Measurements from ENCODE around the gene WDR77.

DNA sequence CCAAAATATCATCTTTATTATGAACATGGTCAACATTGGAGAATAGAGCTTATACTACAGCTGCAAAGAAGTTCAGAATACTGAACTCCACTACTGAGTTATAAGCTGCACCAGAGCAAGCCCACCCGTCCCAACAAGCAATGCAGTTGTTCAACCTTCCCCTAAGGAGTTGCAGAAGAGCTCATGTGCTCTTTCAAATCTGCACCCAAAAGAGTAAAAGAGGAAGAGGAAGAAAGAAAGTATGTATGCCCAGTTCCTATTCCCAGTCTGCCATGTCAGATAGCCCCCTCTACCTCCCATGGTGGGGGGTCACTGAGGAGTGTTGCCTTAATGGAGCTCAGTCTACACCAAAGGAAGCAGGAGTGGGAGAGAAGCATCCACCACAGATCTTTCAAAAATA is 31.6 kb upstream of the WDR77 start:
- TF ChIP-seq, protein P1, sequence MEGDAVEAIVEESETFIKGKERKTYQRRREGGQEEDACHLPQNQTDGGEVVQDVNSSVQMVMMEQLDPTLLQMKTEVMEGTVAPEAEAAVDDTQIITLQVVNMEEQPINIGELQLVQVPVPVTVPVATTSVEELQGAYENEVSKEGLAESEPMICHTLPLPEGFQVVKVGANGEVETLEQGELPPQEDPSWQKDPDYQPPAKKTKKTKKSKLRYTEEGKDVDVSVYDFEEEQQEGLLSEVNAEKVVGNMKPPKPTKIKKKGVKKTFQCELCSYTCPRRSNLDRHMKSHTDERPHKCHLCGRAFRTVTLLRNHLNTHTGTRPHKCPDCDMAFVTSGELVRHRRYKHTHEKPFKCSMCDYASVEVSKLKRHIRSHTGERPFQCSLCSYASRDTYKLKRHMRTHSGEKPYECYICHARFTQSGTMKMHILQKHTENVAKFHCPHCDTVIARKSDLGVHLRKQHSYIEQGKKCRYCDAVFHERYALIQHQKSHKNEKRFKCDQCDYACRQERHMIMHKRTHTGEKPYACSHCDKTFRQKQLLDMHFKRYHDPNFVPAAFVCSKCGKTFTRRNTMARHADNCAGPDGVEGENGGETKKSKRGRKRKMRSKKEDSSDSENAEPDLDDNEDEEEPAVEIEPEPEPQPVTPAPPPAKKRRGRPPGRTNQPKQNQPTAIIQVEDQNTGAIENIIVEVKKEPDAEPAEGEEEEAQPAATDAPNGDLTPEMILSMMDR (IDR thresholded peaks at IDR 0.05 in 2 of 3, conservative IDR thresholded peaks at IDR 0.05 in 1 of 3; ENCODE audit: borderline replicate concordance in 1 of 3, insufficient read depth in 1 of 3, low read depth in 2 of 3, low read length in 2 of 3) = no peak
- TF ChIP-seq, protein P2, sequence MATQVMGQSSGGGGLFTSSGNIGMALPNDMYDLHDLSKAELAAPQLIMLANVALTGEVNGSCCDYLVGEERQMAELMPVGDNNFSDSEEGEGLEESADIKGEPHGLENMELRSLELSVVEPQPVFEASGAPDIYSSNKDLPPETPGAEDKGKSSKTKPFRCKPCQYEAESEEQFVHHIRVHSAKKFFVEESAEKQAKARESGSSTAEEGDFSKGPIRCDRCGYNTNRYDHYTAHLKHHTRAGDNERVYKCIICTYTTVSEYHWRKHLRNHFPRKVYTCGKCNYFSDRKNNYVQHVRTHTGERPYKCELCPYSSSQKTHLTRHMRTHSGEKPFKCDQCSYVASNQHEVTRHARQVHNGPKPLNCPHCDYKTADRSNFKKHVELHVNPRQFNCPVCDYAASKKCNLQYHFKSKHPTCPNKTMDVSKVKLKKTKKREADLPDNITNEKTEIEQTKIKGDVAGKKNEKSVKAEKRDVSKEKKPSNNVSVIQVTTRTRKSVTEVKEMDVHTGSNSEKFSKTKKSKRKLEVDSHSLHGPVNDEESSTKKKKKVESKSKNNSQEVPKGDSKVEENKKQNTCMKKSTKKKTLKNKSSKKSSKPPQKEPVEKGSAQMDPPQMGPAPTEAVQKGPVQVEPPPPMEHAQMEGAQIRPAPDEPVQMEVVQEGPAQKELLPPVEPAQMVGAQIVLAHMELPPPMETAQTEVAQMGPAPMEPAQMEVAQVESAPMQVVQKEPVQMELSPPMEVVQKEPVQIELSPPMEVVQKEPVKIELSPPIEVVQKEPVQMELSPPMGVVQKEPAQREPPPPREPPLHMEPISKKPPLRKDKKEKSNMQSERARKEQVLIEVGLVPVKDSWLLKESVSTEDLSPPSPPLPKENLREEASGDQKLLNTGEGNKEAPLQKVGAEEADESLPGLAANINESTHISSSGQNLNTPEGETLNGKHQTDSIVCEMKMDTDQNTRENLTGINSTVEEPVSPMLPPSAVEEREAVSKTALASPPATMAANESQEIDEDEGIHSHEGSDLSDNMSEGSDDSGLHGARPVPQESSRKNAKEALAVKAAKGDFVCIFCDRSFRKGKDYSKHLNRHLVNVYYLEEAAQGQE (IDR thresholded peaks at IDR 0.05; ENCODE audit: low read depth) = no peak
